K562 (cell line): Measurements from ENCODE around the gene TOMM5. TPM values are rescaled to one million over a fixed set of nuclear protein-coding genes. Genes with fewer than 3 reads are reported as not detected.

Source experiments
- ATAC-seq: fragments of 200-7000 bp; cut with Tn5 transposase; 3 replicates; pipeline ENCODE4 v1.9.1; 2020; ENCODE audit warnings: moderate library complexity
- BruUV-seq: library from RNA; stranded (reverse); fragments of 400-500 nt; replicated peaks from 2 replicates; lab custom pipeline; 2021; lab: Mats Ljungman, UMichigan
- CTCF ChIA-PET: fragments of 300-600 bp; formaldehyde crosslinking; extraction: SDS; loops from one replicate; lab custom pipeline; 2021; ENCODE audit warnings: low intra/inter-chr PET ratio; lab: Yijun Ruan, JAX
- POLR2A ChIA-PET: fragments of 300-600, 350-650 bp; sonication (Branson Sonifier 250); formaldehyde crosslinking; extraction: SDS; loops from one replicate; lab custom pipeline; 2021; ENCODE audit warnings: antibody characterized with exemption, inconsistent platforms; lab: Yijun Ruan, JAX
- DNase-seq, 4 experiments: peaks; one replicate each; pipeline versions ENCODE4 v3.0.0 to v3.0.0-alpha.2; 2011 to 2018; ENCODE audit warnings: low spot score in 3 of 4, mixed read lengths in 3 of 4; ENCODE audit errors: extremely low read depth in 1 of 4
- FAIRE-seq: peaks from 2 replicates; lab custom pipeline; 2011; peaks lifted over from hg19 to GRCh38; lab: Jason Lieb, UNC
- H2AFZ ChIP-seq: 2 replicates; pipeline ENCODE4 v1.6.0; 2011; ENCODE audit warnings: low read depth, low read length, control low read depth, inconsistent platforms
- H3K27ac ChIP-seq: fragments of 200-600 bp; 3 replicates; pipeline ENCODE4 v1.8.0; 2011; ENCODE audit warnings: low read depth, mild to moderate bottlenecking, control low read depth, inconsistent platforms, low read length, moderate library complexity, mixed read lengths; ENCODE audit errors: extremely low read depth
- H3K27me3 ChIP-seq, 2 experiments: fragments of 300-600 bp in 1 of 2; 2 replicates in 1 of 2; 3 replicates in 1 of 2; pipeline versions ENCODE4 v1.6.0 to v1.8.0; 2011; ENCODE audit warnings: inconsistent platforms in 2 of 2, low read length in 2 of 2, mild to moderate bottlenecking in 1 of 2, mixed read lengths in 1 of 2, moderate library complexity in 1 of 2; ENCODE audit not compliant: control insufficient read depth in 2 of 2, insufficient read depth in 2 of 2
- H3K36me3 ChIP-seq: fragments of 300-600 bp; 3 replicates; pipeline ENCODE4 v1.8.0; 2011; ENCODE audit warnings: mild to moderate bottlenecking, low read length, inconsistent platforms; ENCODE audit not compliant: control insufficient read depth, insufficient read depth
- H3K4me1 ChIP-seq, 2 experiments: fragments of 200-600 bp in 1 of 2; replicated peaks in 1 of 2; 2 replicates in 1 of 2; 3 replicates in 1 of 2; pipeline versions ENCODE4 v1.5.1 to v1.8.0; 2011; ENCODE audit warnings: inconsistent platforms in 2 of 2, low read length in 2 of 2, mild to moderate bottlenecking in 1 of 2, mixed read lengths in 1 of 2, moderate library complexity in 1 of 2; ENCODE audit not compliant: control insufficient read depth in 2 of 2, insufficient read depth in 2 of 2
- H3K4me2 ChIP-seq: 2 replicates; pipeline ENCODE4 v1.6.1; 2011; ENCODE audit warnings: low read length, control low read depth, inconsistent platforms, mixed read lengths; ENCODE audit not compliant: insufficient read depth
- H3K4me3 ChIP-seq: fragments of 200-600 bp; sonication (generic), shearing (Covaris generic); 2 replicates; pipeline ENCODE4 v1.5.1; 2016; ENCODE audit warnings: control low read depth, inconsistent platforms
- H3K79me2 ChIP-seq: fragments of 200-600 bp; 3 replicates; pipeline ENCODE4 v1.8.0; 2011; ENCODE audit warnings: low read length, inconsistent platforms; ENCODE audit not compliant: control insufficient read depth, insufficient read depth
- H3K9ac ChIP-seq, 2 experiments: 2 replicates each; pipeline versions ENCODE4 v1.6.0 to v1.6.1; 2011; ENCODE audit warnings: low read depth in 2 of 2, low read length in 2 of 2, control low read depth in 1 of 2, inconsistent platforms in 1 of 2, mild to moderate bottlenecking in 1 of 2, mixed read lengths in 1 of 2; ENCODE audit not compliant: insufficient read depth in 1 of 2
- H3K9me1 ChIP-seq: one replicate; pipeline ENCODE4 v1.6.0; 2011; ENCODE audit warnings: inconsistent platforms, mild to moderate bottlenecking, low read length, moderate library complexity; ENCODE audit not compliant: control insufficient read depth, insufficient read depth
- H3K9me3 ChIP-seq: replicated peaks from 2 replicates; pipeline ENCODE4 v1.5.1; 2011; ENCODE audit warnings: low read depth, low read length, inconsistent platforms; ENCODE audit not compliant: control insufficient read depth, insufficient read depth
- H4K20me1 ChIP-seq: replicated peaks from 2 replicates; pipeline ENCODE4 v1.6.1; 2011; ENCODE audit warnings: low read length, inconsistent platforms, mixed read lengths; ENCODE audit not compliant: control insufficient read depth, insufficient read depth
- BDP1 ChIP-seq: IDR thresholded peaks from 3 replicates; pipeline ENCODE4 v1.6.1; 2011; ENCODE audit not compliant: insufficient read length, insufficient read depth
- CBX1 ChIP-seq: sonication (generic); IDR thresholded peaks from 2 replicates; pipeline ENCODE4 v1.6.1; 2016; ENCODE audit warnings: antibody characterized with exemption, low read depth, mild to moderate bottlenecking
- MAFF ChIP-seq: IDR thresholded peaks from 2 replicates; pipeline ENCODE4 v1.6.1; 2012; ENCODE audit warnings: low read length, improper control_type of control experiment
- NUFIP1 ChIP-seq: fragments of 450-650 bp; IDR thresholded peaks from 2 replicates; pipeline ENCODE4 v1.6.1; 2018; ENCODE audit not compliant: partially characterized antibody
- RBFOX2 ChIP-seq: fragments of 200-400 bp; formaldehyde crosslinking; IDR thresholded peaks from 2 replicates; pipeline ENCODE4 v1.6.1; 2017; ENCODE audit warnings: low read depth, mild to moderate bottlenecking, low read length, moderate library complexity
- YY1 ChIP-seq, 3 experiments: IDR thresholded peaks; 2 replicates each; pipeline ENCODE4 v1.6.1; 2011; ENCODE audit warnings: low read length in 2 of 3, mild to moderate bottlenecking in 2 of 3, moderate library complexity in 2 of 3, borderline replicate concordance in 1 of 3, control low read depth in 1 of 3, low read depth in 1 of 3; ENCODE audit not compliant: insufficient read depth in 3 of 3, insufficient replicate concordance in 2 of 3, control insufficient read depth in 1 of 3, insufficient read length in 1 of 3; ENCODE audit errors: extremely low read depth in 1 of 3
- ZBTB8A ChIP-seq: fragments of 450-650 bp; IDR thresholded peaks from 2 replicates; pipeline ENCODE4 v1.6.1; 2018; ENCODE audit warnings: mild to moderate bottlenecking, moderate library complexity; ENCODE audit not compliant: partially characterized antibody
- ZNF316 ChIP-seq: fragments of 450-650 bp; IDR thresholded peaks from 2 replicates; pipeline ENCODE4 v1.6.1; 2016
- WGBS: fragments of 100-300 bp; shearing (Covaris generic); methylation state at CpG from one replicate; pipeline ENCODE4 v1.1.6; 2016; ENCODE audit warnings: low coverage, mixed read lengths; ENCODE audit not compliant: insufficient coverage; ENCODE audit errors: missing lambda C conversion rate; 5-methylcytosine and 5-hydroxymethylcytosine counted together
- in situ Hi-C: fragments of 300-500 bp; cut with MboI; formaldehyde crosslinking; loops from 4 replicates; pipeline ENCODE4 v1.15.0; 2018; ENCODE audit warnings: inconsistent platforms, mixed read lengths
- intact Hi-C: fragments of 100-400 bp; cut with micrococcal nuclease; formaldehyde crosslinking; loops from 2 replicates; pipeline ENCODE4 v1.14.2; 2022
- polyA plus RNA-seq, 8 experiments: library from polyadenylated mRNA; depleted of rRNA in 4 of 8; stranded (reverse) in 5 of 8; unstranded in 3 of 8; fragments of >200 nt; fragmentation: Nextera tagmentation in 2 of 8; fragmentation: Illumina TruSeq in 1 of 8; extraction: Ambion mirVana in 2 of 8; extraction: Trizol in 1 of 8; gene quantifications; 2 replicates each; pipeline versions ENCODE4 v1.2.1 to v1.2.3, GENCODE V29; 2011 to 2014; ENCODE audit warnings: inconsistent platforms in 1 of 8, missing spikeins in 1 of 8
- total RNA-seq, 7 experiments: library from RNA; depleted of rRNA in 6 of 7; stranded (reverse); fragments of >200 nt in 6 of 7; fragmentation: Illumina TruSeq in 2 of 7; extraction: Trizol in 2 of 7; gene quantifications; 2 replicates each; pipeline versions ENCODE4 v1.2.1 to v1.2.3, GENCODE V29; 2011 to 2021; ENCODE audit warnings: low replicate concordance in 1 of 7
- TF ChIP-seq, protein P1 (sequence below): sonication (generic); formaldehyde crosslinking; IDR thresholded peaks from 2 replicates; pipeline ENCODE4 v1.5.0; 2020; ENCODE audit warnings: missing genetic modification reagents
- TF ChIP-seq, protein P2 (sequence below): fragments of 450-650 bp; formaldehyde crosslinking; IDR thresholded peaks from 2 replicates; pipeline ENCODE4 v1.4.0; 2020; ENCODE audit warnings: mild to moderate bottlenecking, moderate library complexity
- TF ChIP-seq, protein P3 (sequence below): sonication (generic); formaldehyde crosslinking; IDR thresholded peaks from 2 replicates; pipeline ENCODE4 v1.8.1; 2023; ENCODE audit warnings: missing genetic modification reagents, mild to moderate bottlenecking, borderline replicate concordance

The TOMM5 gene
- total and polyA plus RNA-seq, 9 of the 15 experiments (the other 6 are each of a cell fraction or from before 2014, with no cell fraction given), result 262 to 1,742 (median 496) TPM

DNA sequence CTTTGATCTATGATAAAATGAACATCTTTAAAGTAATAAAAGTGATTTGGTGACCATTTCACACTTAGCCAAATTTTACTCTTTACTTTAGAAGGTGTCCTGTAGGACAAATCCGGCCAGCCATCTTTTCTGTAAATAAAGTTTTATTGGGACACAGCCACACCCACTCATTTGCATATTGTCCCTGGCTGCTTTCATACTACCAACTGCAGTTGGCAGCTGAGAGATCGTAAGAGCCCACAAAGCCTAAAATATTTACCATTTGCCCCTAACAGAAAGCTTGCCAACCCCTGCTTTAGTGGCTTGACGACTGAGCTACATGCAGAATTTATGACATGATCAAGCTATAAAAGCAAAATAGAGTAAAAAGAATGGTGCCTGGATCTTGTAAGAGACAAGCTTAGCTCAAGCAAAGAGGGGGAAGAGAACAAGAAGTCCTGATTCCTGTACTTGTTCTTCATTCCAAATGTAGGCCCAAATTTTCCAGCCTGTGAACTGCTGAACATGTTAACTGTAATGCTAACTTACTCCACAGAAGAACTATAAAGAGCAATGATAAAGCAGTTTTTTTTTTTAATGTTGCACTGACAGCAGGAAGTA, 8.8 kb downstream of the TOMM5 start:
- no TSS peak for BruUV-seq
- H3K27me3 ChIP-seq, result no peaks in the 10 kb centered on the region
- intact Hi-C loops, result loop anchor here (5.0 kb wide), 1 partner anchor 89 kb away; no protein-coding TSS in a partner anchor
- H3K9me3 ChIP-seq, result no peaks in the 10 kb centered on the region
- POLR2A ChIA-PET, result no interaction called here
- in situ Hi-C loops, result no loop called here
- peaks cover 86% of the 10 kb centered on the region for H3K79me2 ChIP-seq
- WGBS, result 93% methylated on average over 3 of the region's 3 CpGs
- CTCF ChIA-PET, result no interaction called here
- ATAC-seq (peak; percentile 22; the same call in 2 of the 3 replicates), DNase-seq (no peak), FAIRE-seq (no peak)
- H3K36me3 ChIP-seq, result peaks cover 93% of the 10 kb centered on the region
- H3K4me1 ChIP-seq, result peaks cover 0 to 13% of the 10 kb centered on the region in 2 experiments; a peak in 2 of 5 replicates
- no peaks in the 10 kb centered on the region for H3K9me1 ChIP-seq
- peak overlapping the region; percentile 19; the same call in 1 of the 3 replicates for H3K27ac ChIP-seq
- no peak overlapping the region for H3K9ac ChIP-seq
- H4K20me1 ChIP-seq, result peaks cover 8% of the 10 kb centered on the region; the same call in 1 of the 2 replicates
- no peak overlapping the region for H2AFZ ChIP-seq
- H3K4me3 ChIP-seq, result no peak overlapping the region
- no peak overlapping the region for H3K4me2 ChIP-seq
- TF ChIP-seq, protein P1, sequence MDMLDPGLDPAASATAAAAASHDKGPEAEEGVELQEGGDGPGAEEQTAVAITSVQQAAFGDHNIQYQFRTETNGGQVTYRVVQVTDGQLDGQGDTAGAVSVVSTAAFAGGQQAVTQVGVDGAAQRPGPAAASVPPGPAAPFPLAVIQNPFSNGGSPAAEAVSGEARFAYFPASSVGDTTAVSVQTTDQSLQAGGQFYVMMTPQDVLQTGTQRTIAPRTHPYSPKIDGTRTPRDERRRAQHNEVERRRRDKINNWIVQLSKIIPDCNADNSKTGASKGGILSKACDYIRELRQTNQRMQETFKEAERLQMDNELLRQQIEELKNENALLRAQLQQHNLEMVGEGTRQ (CRISPR knock-in tag), result no peak
- peak; percentile 34; the same call in 1 of the 2 replicates for TF ChIP-seq ZNF316
- TF ChIP-seq, protein P2, sequence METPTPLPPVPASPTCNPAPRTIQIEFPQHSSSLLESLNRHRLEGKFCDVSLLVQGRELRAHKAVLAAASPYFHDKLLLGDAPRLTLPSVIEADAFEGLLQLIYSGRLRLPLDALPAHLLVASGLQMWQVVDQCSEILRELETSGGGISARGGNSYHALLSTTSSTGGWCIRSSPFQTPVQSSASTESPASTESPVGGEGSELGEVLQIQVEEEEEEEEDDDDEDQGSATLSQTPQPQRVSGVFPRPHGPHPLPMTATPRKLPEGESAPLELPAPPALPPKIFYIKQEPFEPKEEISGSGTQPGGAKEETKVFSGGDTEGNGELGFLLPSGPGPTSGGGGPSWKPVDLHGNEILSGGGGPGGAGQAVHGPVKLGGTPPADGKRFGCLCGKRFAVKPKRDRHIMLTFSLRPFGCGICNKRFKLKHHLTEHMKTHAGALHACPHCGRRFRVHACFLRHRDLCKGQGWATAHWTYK (CRISPR knock-in tag), result no peak
- TF ChIP-seq ZBTB8A, result no peak
- TF ChIP-seq MAFF, result no peak
- TF ChIP-seq RBFOX2, result peak; percentile 12; the same call in 1 of the 2 replicates
- no peak for TF ChIP-seq BDP1
- TF ChIP-seq, protein P3, sequence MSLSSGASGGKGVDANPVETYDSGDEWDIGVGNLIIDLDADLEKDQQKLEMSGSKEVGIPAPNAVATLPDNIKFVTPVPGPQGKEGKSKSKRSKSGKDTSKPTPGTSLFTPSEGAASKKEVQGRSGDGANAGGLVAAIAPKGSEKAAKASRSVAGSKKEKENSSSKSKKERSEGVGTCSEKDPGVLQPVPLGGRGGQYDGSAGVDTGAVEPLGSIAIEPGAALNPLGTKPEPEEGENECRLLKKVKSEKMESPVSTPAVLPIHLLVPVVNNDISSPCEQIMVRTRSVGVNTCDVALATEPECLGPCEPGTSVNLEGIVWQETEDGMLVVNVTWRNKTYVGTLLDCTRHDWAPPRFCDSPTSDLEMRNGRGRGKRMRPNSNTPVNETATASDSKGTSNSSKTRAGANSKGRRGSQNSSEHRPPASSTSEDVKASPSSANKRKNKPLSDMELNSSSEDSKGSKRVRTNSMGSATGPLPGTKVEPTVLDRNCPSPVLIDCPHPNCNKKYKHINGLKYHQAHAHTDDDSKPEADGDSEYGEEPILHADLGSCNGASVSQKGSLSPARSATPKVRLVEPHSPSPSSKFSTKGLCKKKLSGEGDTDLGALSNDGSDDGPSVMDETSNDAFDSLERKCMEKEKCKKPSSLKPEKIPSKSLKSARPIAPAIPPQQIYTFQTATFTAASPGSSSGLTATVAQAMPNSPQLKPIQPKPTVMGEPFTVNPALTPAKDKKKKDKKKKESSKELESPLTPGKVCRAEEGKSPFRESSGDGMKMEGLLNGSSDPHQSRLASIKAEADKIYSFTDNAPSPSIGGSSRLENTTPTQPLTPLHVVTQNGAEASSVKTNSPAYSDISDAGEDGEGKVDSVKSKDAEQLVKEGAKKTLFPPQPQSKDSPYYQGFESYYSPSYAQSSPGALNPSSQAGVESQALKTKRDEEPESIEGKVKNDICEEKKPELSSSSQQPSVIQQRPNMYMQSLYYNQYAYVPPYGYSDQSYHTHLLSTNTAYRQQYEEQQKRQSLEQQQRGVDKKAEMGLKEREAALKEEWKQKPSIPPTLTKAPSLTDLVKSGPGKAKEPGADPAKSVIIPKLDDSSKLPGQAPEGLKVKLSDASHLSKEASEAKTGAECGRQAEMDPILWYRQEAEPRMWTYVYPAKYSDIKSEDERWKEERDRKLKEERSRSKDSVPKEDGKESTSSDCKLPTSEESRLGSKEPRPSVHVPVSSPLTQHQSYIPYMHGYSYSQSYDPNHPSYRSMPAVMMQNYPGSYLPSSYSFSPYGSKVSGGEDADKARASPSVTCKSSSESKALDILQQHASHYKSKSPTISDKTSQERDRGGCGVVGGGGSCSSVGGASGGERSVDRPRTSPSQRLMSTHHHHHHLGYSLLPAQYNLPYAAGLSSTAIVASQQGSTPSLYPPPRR (CRISPR knock-in tag), result no peak
- no peak for TF ChIP-seq NUFIP1
- TF ChIP-seq CBX1, result no peak
- TF ChIP-seq YY1 (IDR thresholded peaks at IDR 0.05; ENCODE audit: borderline replicate concordance in 1 of 3, control insufficient read depth in 1 of 3, extremely low read depth in 1 of 3, insufficient read depth in 3 of 3, insufficient read length in 1 of 3, insufficient replicate concordance in 2 of 3, low read depth in 1 of 3, low read length in 2 of 3), result peak in 1 of 3 experiments; percentile 28
